Adrenal gland (tissue), 5 donors: Measurements from ENCODE around the gene NNMT.

ENCODE experiments used
- CTCF ChIP-seq, 6 experiments: fragments of 450-650 bp in 4 of 6; fragments of 200-600 bp in 2 of 6; sonication (generic) in 1 of 6; IDR thresholded peaks; 1 replicate in 5 of 6; 2 replicates in 1 of 6; pipeline versions ENCODE4 v1.5.1 to v1.8.0; 2016 to 2021; ENCODE audit warnings: antibody characterized with exemption in 6 of 6, mild to moderate bottlenecking in 2 of 6, moderate library complexity in 1 of 6
- POLR2A ChIP-seq, 2 donors: fragments of 450-650 bp; IDR thresholded peaks; one replicate each; pipeline ENCODE4 v1.6.1; 2017; ENCODE audit warnings: antibody characterized with exemption in 2 of 2, mild to moderate bottlenecking in 2 of 2, moderate library complexity in 1 of 2
- donor health status: DM: no; HTN: no; CAD: no.

- TF ChIP-seq CTCF (IDR thresholded peaks at IDR 0.05) = no peak
- TF ChIP-seq POLR2A (IDR thresholded peaks at IDR 0.05) = no peak
Measured at GRCh38 chr11:114296605-114297372, 590 bp downstream of the NNMT start.
